Measurements from ENCODE around the gene DHRS12.

DHRS12 gene

DNA sequence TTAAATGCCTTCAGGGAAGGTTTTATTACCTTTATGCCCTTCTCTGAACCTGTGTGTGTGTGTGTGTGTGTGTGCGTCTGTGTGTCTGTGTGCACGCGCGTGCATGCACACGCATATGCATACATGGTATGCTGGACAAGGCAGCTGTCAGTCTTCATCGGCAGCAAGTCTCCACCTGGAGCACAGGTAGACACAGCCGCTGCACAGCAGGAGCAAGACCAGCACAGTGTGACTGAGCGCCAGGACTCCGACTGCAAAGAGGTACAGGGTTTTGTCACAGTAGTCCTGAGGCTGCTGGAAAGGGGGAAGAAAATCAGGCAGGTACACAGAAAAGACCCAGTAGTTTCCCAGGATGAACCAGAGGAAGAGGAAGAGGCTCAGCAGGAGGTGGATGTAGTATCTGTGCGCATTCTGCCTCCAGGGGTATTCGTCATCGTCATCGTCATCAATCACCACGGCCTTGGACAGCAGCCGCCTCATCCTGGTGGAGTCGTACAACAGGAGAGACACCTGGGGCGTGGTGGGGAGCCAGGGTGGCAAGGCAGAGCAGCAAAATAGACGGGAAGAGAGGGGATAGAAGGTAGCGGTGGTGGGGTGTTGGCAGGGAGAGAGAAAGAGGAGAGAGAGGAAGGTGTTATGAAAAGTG is 12.8 kb upstream of the DHRS12 start:
- H3K36me3 ChIP-seq (replicated peaks; ENCODE audit: low read depth, low read length): no peaks in the 10 kb centered on the region
- H3K79me2 ChIP-seq (ENCODE audit: low read length): no peaks in the 10 kb centered on the region
- H3K9me3 ChIP-seq (ENCODE audit: insufficient read depth, low read length): no peaks in the 10 kb centered on the region
- H3K9ac ChIP-seq (ENCODE audit: low read length): no peak overlapping the region
- no peak for TF ChIP-seq EZH2phosphoT487 (IDR thresholded peaks at IDR 0.05; ENCODE audit: low read depth)
- TF ChIP-seq, protein P1, sequence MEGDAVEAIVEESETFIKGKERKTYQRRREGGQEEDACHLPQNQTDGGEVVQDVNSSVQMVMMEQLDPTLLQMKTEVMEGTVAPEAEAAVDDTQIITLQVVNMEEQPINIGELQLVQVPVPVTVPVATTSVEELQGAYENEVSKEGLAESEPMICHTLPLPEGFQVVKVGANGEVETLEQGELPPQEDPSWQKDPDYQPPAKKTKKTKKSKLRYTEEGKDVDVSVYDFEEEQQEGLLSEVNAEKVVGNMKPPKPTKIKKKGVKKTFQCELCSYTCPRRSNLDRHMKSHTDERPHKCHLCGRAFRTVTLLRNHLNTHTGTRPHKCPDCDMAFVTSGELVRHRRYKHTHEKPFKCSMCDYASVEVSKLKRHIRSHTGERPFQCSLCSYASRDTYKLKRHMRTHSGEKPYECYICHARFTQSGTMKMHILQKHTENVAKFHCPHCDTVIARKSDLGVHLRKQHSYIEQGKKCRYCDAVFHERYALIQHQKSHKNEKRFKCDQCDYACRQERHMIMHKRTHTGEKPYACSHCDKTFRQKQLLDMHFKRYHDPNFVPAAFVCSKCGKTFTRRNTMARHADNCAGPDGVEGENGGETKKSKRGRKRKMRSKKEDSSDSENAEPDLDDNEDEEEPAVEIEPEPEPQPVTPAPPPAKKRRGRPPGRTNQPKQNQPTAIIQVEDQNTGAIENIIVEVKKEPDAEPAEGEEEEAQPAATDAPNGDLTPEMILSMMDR (IDR thresholded peaks at IDR 0.05; ENCODE audit: low read depth, low read length): no peak
- H3K4me1 ChIP-seq (ENCODE audit: low read length): peaks cover 72% of the 10 kb centered on the region
- H3K4me2 ChIP-seq (ENCODE audit: low read length): no peak overlapping the region
- H4K20me1 ChIP-seq (ENCODE audit: insufficient read depth, low read length): no peaks in the 10 kb centered on the region
- no peak overlapping the region for H3K27ac ChIP-seq (ENCODE audit: low read length)
- H2AFZ ChIP-seq (ENCODE audit: low read depth, low read length): no peak overlapping the region
- H3K4me3 ChIP-seq (ENCODE audit: low read length): no peak overlapping the region
- H3K27me3 ChIP-seq (ENCODE audit: low read depth, low read length): no peaks in the 10 kb centered on the region

DNA sequence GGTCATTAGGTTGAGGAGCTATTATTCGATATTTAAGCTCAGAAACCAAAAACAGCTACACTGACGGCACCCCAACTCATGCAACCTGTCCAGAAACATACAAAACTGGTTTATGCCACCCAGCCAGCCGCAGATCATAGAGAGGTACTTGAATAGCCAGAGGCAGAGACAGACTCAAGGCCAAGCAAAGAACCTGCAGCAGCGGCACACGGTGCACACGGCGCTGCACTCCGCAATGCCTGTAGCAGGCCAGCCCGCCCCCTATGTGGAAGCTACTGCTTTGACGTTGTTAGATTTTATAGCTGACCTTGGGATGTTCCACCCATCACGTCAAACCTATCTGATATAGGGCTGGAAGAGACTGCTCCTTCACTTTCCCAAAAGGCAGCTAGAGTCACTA is 11.9 kb upstream of the DHRS12 start:
- Histone ChIP-seq H4K20me1 (ENCODE audit: insufficient read depth, low read length) (no peaks in the 10 kb centered on the region), H3K36me3 (replicated peaks; ENCODE audit: low read depth, low read length) (no peaks in the 10 kb centered on the region), H3K27me3 (ENCODE audit: low read depth, low read length) (no peaks in the 10 kb centered on the region), H3K9me3 (ENCODE audit: insufficient read depth, low read length) (no peaks in the 10 kb centered on the region), H3K4me1 (ENCODE audit: low read length) (peaks cover 72% of the 10 kb centered on the region), H3K4me2 (ENCODE audit: low read length) (peak overlapping the region; percentile 82), H3K9ac (ENCODE audit: low read length) (peak overlapping the region; percentile 57), H2AFZ (ENCODE audit: low read depth, low read length) (peak overlapping the region; percentile 61), H3K4me3 (ENCODE audit: low read length) (peak overlapping the region; percentile 63), H3K79me2 (ENCODE audit: low read length) (no peaks in the 10 kb centered on the region), H3K27ac (ENCODE audit: low read length) (peak overlapping the region; percentile 28)
- no peak for TF ChIP-seq EZH2phosphoT487 (IDR thresholded peaks at IDR 0.05; ENCODE audit: low read depth)
- TF ChIP-seq, protein P1 (IDR thresholded peaks at IDR 0.05; ENCODE audit: low read depth, low read length): no peak

DNA sequence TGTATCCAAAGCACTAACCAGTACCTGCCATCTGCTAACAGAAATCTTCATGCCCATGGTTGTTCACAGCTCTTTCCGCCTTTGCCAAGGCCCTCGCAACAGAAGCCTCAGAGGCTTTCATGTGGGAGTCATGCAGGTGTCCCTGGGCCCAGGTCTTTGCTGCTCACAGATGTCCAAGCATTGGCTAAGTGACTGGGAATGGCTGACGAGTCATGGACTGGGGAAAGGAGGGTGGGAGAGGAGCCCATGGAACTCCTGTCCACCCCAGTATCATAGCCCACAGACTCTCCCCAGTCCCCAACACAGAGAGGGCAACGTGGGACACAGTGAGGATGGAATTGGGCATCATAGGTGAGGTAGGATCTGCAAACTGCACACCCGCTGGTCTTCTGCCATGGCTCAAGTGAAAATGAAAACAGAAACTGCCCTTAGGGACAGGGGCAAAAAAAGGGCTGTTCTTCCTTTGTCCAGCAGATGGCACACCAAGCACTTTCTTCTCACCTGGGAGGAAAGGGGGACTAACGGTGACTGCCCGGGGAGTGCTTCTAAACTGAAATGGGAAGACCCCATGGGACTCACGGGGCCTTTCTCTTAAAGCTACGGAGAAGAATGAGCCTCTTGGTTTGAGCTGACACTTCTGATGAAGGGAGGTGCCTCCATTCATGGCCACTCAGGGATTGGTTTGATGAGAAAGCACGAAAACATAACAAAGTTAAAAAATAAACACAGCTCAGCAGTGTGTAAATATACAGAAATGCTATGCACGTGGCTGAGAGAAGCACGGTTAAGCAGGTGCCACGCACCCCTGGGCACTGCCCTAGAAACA is 11.1 kb upstream of the DHRS12 start:
- H4K20me1 ChIP-seq (ENCODE audit: insufficient read depth, low read length): no peaks in the 10 kb centered on the region
- H2AFZ ChIP-seq (ENCODE audit: low read depth, low read length): peak overlapping the region; percentile 61
- no peaks in the 10 kb centered on the region for H3K9me3 ChIP-seq (ENCODE audit: insufficient read depth, low read length)
- H3K4me3 ChIP-seq (ENCODE audit: low read length): peak overlapping the region; percentile 63
- peak overlapping the region; percentile 82 for H3K4me2 ChIP-seq (ENCODE audit: low read length)
- peak overlapping the region; percentile 57 for H3K9ac ChIP-seq (ENCODE audit: low read length)
- TF ChIP-seq, protein P1 (IDR thresholded peaks at IDR 0.05; ENCODE audit: low read depth, low read length): peak; percentile 94
- no peak for TF ChIP-seq EZH2phosphoT487 (IDR thresholded peaks at IDR 0.05; ENCODE audit: low read depth)
- peaks cover 65% of the 10 kb centered on the region for H3K4me1 ChIP-seq (ENCODE audit: low read length)
- H3K79me2 ChIP-seq (ENCODE audit: low read length): no peaks in the 10 kb centered on the region
- H3K27ac ChIP-seq (ENCODE audit: low read length): peak overlapping the region; percentile 28
- H3K36me3 ChIP-seq (replicated peaks; ENCODE audit: low read depth, low read length): no peaks in the 10 kb centered on the region
- no peaks in the 10 kb centered on the region for H3K27me3 ChIP-seq (ENCODE audit: low read depth, low read length)

DNA sequence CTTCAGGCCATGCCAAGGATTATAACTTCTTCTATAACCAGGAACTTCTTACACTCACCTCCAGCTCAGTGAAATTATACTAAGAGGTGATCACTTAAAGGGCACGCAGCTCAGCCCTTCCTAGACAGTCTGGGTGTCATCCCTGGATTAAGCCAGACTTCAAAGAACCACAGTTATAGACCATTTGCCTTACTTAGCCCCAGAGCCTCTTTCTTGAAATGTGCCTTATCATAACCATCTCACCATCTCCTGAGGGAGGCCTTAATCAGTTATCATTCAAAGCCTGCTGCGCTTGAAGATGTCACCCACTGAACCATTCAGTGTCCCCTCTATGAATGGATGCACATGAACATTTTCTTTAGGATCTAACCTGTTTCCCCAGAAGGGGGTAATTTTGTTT is 10.1 kb upstream of the DHRS12 start:
- Histone ChIP-seq H4K20me1 (ENCODE audit: insufficient read depth, low read length) (no peaks in the 10 kb centered on the region), H3K4me3 (ENCODE audit: low read length) (no peak overlapping the region), H3K4me2 (ENCODE audit: low read length) (no peak overlapping the region), H3K9me3 (ENCODE audit: insufficient read depth, low read length) (no peaks in the 10 kb centered on the region), H3K4me1 (ENCODE audit: low read length) (peaks cover 56% of the 10 kb centered on the region), H3K36me3 (replicated peaks; ENCODE audit: low read depth, low read length) (no peaks in the 10 kb centered on the region), H3K27ac (ENCODE audit: low read length) (no peak overlapping the region), H3K27me3 (ENCODE audit: low read depth, low read length) (no peaks in the 10 kb centered on the region), H2AFZ (ENCODE audit: low read depth, low read length) (no peak overlapping the region), H3K79me2 (ENCODE audit: low read length) (no peaks in the 10 kb centered on the region), H3K9ac (ENCODE audit: low read length) (no peak overlapping the region)
- TF ChIP-seq, protein P1 (IDR thresholded peaks at IDR 0.05; ENCODE audit: low read depth, low read length): no peak
- no peak for TF ChIP-seq EZH2phosphoT487 (IDR thresholded peaks at IDR 0.05; ENCODE audit: low read depth)

Data from OCI-LY3 (cell line).